HepG2 (cell line): ENCODE measurements around the gene ASPM. TPM values are rescaled to one million over a fixed set of nuclear protein-coding genes. Genes with fewer than 3 reads are reported as not detected.

ENCODE experiments used
- FOXK2 ChIP-seq: fragments of 450-650 bp; IDR thresholded peaks from 2 replicates; pipeline ENCODE4 v1.6.1; 2016
- GLI4 ChIP-seq: sonication (generic); formaldehyde crosslinking; IDR thresholded peaks from 2 replicates; pipeline ENCODE4 v1.5.1; 2020; ENCODE audit warnings: missing genetic modification reagents, mild to moderate bottlenecking, moderate library complexity, borderline replicate concordance
- HOXA9 ChIP-seq: sonication (generic); formaldehyde crosslinking; IDR thresholded peaks from 2 replicates; pipeline ENCODE4 v1.8.1; 2022; ENCODE audit warnings: missing genetic modification reagents, mild to moderate bottlenecking, moderate library complexity, borderline replicate concordance
- KLF13 ChIP-seq: sonication (generic); formaldehyde crosslinking; IDR thresholded peaks from 2 replicates; pipeline ENCODE4 v1.4.0; 2020; ENCODE audit warnings: mild to moderate bottlenecking, missing genetic modification reagents
- RBAK ChIP-seq: sonication (generic); formaldehyde crosslinking; IDR thresholded peaks from 2 replicates; pipeline ENCODE4 v1.5.1; 2020; ENCODE audit warnings: mild to moderate bottlenecking, missing genetic modification reagents
- SRSF9 ChIP-seq: fragments of 200-400 bp; formaldehyde crosslinking; IDR thresholded peaks from 2 replicates; pipeline ENCODE4 v1.6.1; 2018; ENCODE audit warnings: borderline replicate concordance, mild to moderate bottlenecking, low read depth, low read length; ENCODE audit not compliant: insufficient read depth, poor library complexity, severe bottlenecking
- WIZ ChIP-seq: sonication (generic); formaldehyde crosslinking; IDR thresholded peaks from 2 replicates; pipeline ENCODE4 v1.5.1; 2020; ENCODE audit warnings: mild to moderate bottlenecking, missing genetic modification reagents
- YY1 ChIP-seq: IDR thresholded peaks from 2 replicates; pipeline ENCODE4 v1.6.1; 2011; ENCODE audit warnings: low read length, low read depth, moderate library complexity, mild to moderate bottlenecking; ENCODE audit not compliant: insufficient read depth, insufficient replicate concordance
- ZBTB2 ChIP-seq: sonication (generic); formaldehyde crosslinking; IDR thresholded peaks from 2 replicates; pipeline ENCODE4 v1.8.0; 2022; ENCODE audit warnings: low read depth, missing genetic modification reagents
- ZNF142 ChIP-seq: sonication (generic); formaldehyde crosslinking; IDR thresholded peaks from 2 replicates; pipeline ENCODE4 v1.4.0; 2020; ENCODE audit warnings: missing genetic modification reagents
- ZNF224 ChIP-seq: sonication (generic); formaldehyde crosslinking; IDR thresholded peaks from 2 replicates; pipeline ENCODE4 v1.5.0; 2020; ENCODE audit warnings: mild to moderate bottlenecking, missing genetic modification reagents
- ZNF432 ChIP-seq: sonication (generic); formaldehyde crosslinking; IDR thresholded peaks from 2 replicates; pipeline ENCODE4 v1.5.0; 2020; ENCODE audit warnings: missing genetic modification reagents, mild to moderate bottlenecking, borderline replicate concordance
- ZNF530 ChIP-seq: sonication (generic); formaldehyde crosslinking; IDR thresholded peaks from 2 replicates; pipeline ENCODE4 v1.5.0; 2020; ENCODE audit warnings: low read depth, mild to moderate bottlenecking, missing genetic modification reagents
- ZNF687 ChIP-seq: sonication (generic); formaldehyde crosslinking; IDR thresholded peaks from 2 replicates; pipeline ENCODE4 v1.5.1; 2020; ENCODE audit warnings: mild to moderate bottlenecking, missing genetic modification reagents, moderate library complexity
- polyA plus RNA-seq, 8 experiments: library from polyadenylated mRNA; depleted of rRNA in 3 of 8; stranded (reverse) in 7 of 8; unstranded in 1 of 8; fragments of >200 nt; fragmentation: Illumina TruSeq in 4 of 8; extraction: Trizol in 4 of 8; gene quantifications; 2 replicates each; pipeline versions ENCODE4 v1.2.1 to v1.2.3, GENCODE V29; 2011 to 2016; ENCODE audit warnings: low read depth in 4 of 8, missing spikeins in 1 of 8, mixed read lengths in 1 of 8; ENCODE audit not compliant: insufficient read depth in 1 of 8
- total RNA-seq, 5 experiments: library from RNA; depleted of rRNA; stranded (reverse); fragments of >200 nt; fragmentation: Illumina TruSeq; extraction: Trizol; gene quantifications; 2 replicates each; pipeline ENCODE4 v1.2.3, GENCODE V29; 2016; ENCODE audit warnings: low read depth in 1 of 5

Gene ASPM
- total and polyA plus RNA-seq, 2 of the 13 experiments (the other 11 are each of a cell fraction or from before 2014, with no cell fraction given): 7.7 to 29.1 TPM

GRCh38 chr1:197146101-197147095 is at the start of gene ASPM (continued):
- peak; percentile 93 for TF ChIP-seq ZNF142
- no peak for TF ChIP-seq KLF13 (CRISPR knock-in tag)
- TF ChIP-seq ZNF687: peak; percentile 66
- no peak for TF ChIP-seq ZNF224
- TF ChIP-seq RBAK: no peak
- no peak for TF ChIP-seq GLI4 (CRISPR knock-in tag)
- no peak for TF ChIP-seq ZNF432 (CRISPR knock-in tag)
- no peak for TF ChIP-seq FOXK2
- no peak for TF ChIP-seq ZNF530 (CRISPR knock-in tag)
- peak; percentile 82; the same call in 1 of the 2 replicates for TF ChIP-seq ZBTB2 (CRISPR knock-in tag)
- TF ChIP-seq SRSF9: no peak
- peak; percentile 74 for TF ChIP-seq YY1
- TF ChIP-seq HOXA9 (CRISPR knock-in tag): peak; percentile 93; the same call in 1 of the 2 replicates
- TF ChIP-seq WIZ (CRISPR knock-in tag): no peak
